Epithelial cell of esophagus (primary cell): ENCODE results near the gene RIN3.

ENCODE experiments used
- DNase-seq: peaks from one replicate; pipeline ENCODE4 v3.0.0; 2010; ENCODE audit warnings: low read depth
- H3K4me3 ChIP-seq: 2 replicates; pipeline ENCODE4 v1.5.1; 2011; ENCODE audit warnings: mild to moderate bottlenecking, low read length, control low read depth
- CTCF ChIP-seq: IDR thresholded peaks from 2 replicates; pipeline ENCODE4 v1.5.1; 2011; ENCODE audit warnings: low read depth, mild to moderate bottlenecking, low read length, control low read depth, inconsistent platforms; ENCODE audit not compliant: insufficient read depth; ENCODE audit errors: missing control alignments

Gene RIN3

GRCh38 chr14:92590941-92591340 is 77.4 kb downstream of the RIN3 start:
- TF ChIP-seq CTCF, result no peak
- no peak overlapping the region for H3K4me3 ChIP-seq
- DNase-seq, result no peak

GRCh38 chr14:92591346-92591745 is 77.8 kb downstream of the RIN3 start:
- H3K4me3 ChIP-seq, result no peak overlapping the region
- TF ChIP-seq CTCF, result no peak
- DNase-seq, result no peak

- no peak for TF ChIP-seq CTCF
- H3K4me3 ChIP-seq, result no peak overlapping the region
- DNase-seq, result no peak
Measured at GRCh38 chr14:92595267-92595666, 81.7 kb downstream of the RIN3 start.

- TF ChIP-seq CTCF, result no peak
- H3K4me3 ChIP-seq, result no peak overlapping the region
- DNase-seq, result no peak
Measured at GRCh38 chr14:92596331-92596907, 82.8 kb downstream of the RIN3 start.

- peak; percentile 75 for DNase-seq
- no peak overlapping the region for H3K4me3 ChIP-seq
- no peak for TF ChIP-seq CTCF
Measured at GRCh38 chr14:92597906-92598905, 84.6 kb downstream of the RIN3 start.

GRCh38 chr14:92599811-92600210 is 86.2 kb downstream of the RIN3 start:
- peak; percentile 10 for DNase-seq
- H3K4me3 ChIP-seq, result no peak overlapping the region
- no peak for TF ChIP-seq CTCF
